Right renal cortex interstitium (tissue), 3 donors: ENCODE data around the gene SEMA6B. TPM values are rescaled to one million over a fixed set of nuclear protein-coding genes. Genes with fewer than 3 reads are reported as not detected.
"Not testable (repeated sequence)": the region's sequence is repeated elsewhere in the genome, so short reads cannot be mapped to it uniquely, and the experiment has no call there.

ENCODE experiments used
- DNase-seq, 3 donors: peaks; one replicate each; pipeline ENCODE4 v3.0.0-alpha.2; 2013; ENCODE audit warnings: low read depth in 3 of 3, low spot score in 2 of 3
- polyA plus RNA-seq, 3 donors: library from polyadenylated mRNA; unstranded; fragments of 120-200 nt; gene quantifications; one replicate each; pipeline ENCODE4 v1.2.1, GENCODE V29; 2013; ENCODE audit not compliant: insufficient read length in 3 of 3

SEMA6B gene
- polyA plus RNA-seq, 3 donors: 1.7 to 2.7 (median 2.2) TPM

- DNase-seq: no peak
These were observed 25.6 kb downstream of the SEMA6B start for GRCh38 chr19:4533835-4534424.

DNA sequence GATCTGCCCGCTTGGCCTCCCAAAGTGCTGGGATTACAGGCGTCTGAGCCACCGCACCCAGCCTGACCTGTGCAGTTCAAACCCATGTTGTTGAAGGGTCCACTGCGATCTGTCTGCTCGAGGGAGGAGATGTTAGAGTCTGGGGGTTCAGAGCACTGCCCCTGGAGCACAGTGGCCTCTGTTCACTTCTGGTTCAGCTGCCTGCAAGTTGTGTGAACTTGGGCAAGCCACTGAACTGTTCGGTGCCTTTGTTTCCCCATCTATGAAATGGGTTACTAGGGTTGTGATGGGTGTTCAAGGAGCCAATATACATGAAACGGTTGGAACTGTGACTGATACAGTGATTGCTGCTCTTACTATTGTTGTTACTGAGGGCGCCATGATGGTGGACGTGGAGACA is 26.1 kb downstream of the SEMA6B start:
- no peak for DNase-seq

- DNase-seq: no peak
These were observed 27.8 kb downstream of the SEMA6B start for GRCh38 chr19:4531562-4532165.

DNA sequence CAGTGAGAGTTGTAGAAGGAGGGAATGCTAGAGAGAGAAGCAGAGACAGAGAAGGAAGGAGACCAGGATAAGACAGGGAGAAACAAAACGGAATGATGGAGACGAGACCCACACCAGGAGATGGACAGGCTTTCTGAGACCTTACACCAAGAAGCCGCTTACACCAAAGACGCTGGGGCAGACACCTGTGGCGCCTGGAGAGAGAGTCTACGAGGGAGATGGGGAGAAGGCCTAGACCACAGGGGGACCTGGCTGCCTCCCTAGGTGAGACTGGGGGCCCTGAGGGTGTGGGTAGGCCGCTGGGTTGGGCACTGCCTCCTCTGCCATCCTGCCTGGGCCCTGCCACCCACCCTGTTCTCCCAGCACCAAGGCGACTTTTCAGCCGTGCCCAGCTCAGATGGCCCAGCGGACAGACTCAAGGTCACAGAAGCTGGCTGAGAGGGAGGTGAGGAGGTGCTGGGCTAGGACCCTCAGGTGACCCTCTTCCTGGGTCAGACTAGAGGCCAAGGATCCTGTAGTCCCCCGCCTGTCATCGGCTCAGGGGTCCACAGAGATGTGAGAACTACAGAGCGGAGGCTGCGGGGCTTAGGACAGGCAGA is 29.5 kb downstream of the SEMA6B start:
- DNase-seq: no peak

DNA sequence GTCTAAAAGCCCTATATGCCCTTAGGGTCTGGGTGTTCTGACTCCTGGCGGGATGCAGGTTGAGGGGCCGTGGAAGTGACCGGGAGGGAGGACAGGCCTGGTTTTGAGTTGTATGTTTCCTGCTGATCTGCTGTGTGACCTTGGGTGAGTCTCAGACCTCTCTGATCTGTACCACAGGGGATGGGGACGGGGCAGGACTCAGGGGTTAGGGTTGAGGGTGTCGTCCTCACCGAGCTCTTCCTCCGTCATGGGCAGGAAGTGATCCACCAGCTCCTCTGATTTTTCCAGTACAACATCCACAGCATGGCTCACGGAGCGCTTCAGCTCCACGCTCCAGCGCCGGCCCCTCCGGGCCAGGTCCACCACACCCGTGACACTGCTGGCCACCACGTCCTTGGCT is 30.6 kb downstream of the SEMA6B start:
- no peak for DNase-seq

DNA sequence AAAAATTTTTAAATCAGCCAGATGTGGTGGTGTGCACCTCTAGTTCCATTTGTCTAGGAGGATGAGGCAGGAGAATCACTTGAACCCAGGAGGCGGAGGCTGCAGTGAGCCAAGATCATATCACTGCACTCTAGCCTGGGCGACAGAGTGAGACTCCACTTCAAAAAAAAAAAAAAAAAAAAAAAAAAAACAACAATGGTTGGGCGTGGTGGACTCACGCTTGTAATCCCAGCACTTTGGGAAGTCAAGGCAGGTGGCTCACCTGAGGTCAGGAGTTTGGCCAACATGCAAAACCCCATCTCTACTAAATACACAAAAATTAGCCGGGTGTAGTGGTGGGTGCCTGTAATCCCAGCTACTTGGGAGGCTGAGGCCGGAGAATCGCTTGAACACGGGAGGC is 32.1 kb downstream of the SEMA6B start:
- not testable (repeated sequence) for DNase-seq

DNA sequence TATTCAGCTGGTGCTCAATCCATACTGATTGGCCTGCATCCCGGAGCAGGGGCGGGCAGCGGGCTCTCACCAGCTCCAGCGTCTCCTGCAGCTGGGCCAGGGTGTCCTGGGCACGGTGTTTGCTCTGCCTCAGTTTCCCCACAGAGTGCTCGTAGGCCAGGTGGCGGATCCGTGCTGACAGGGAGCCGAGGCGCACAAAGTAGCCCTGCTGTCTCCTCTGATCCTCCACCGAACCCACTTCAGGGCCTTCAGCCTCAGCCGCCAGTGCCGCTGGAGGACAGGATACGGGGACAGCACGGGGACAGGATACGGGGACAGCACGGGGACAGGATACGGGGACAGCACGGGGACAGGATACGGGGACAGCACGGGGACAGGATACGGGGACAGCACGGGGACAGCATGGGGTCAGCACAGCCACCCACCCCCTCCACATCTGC is 33.9 kb downstream of the SEMA6B start:
- no peak for DNase-seq

DNA sequence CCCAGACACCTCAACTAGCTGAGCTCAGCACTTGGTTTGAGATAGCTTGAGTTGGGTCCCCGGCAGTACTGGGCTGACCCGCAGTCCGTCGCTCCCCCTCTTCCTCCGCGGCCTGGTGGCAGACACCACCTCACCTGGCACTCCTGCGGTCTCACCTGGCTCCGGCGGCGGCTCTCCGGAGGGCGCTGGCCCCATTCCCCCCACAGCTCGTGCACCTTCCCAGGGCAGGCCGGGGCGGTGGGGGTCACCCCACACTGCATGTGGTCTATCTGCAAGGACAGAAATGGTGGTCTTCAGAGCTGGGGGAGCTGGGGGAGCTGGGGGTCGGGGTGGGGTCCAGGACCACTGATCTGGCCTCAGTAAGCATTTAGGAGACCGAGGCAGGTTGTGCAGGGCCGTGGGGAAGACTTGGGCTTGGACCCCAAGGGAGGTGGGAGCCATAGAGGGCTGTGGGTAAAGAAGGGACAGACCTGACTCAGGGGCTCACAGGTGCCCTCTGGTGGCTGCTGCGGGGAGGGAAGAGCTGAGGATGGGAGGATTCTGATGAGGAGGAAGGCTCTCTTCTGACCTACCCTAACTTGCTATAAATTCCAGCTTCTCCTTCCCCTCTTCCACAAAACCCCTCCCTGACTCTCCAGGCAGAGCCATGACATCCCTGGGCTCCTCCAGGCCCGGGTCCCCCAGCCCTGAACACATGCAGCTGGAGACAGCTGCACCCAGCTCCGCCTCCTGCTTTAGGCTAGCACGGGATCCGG is 34.5 kb downstream of the SEMA6B start:
- DNase-seq: no peak

GRCh38 chr19:4523306-4524110 is 36.0 kb downstream of the SEMA6B start:
- no peak for DNase-seq

- DNase-seq: no peak
These were observed 37.0 kb downstream of the SEMA6B start for GRCh38 chr19:4522291-4523002.

DNA sequence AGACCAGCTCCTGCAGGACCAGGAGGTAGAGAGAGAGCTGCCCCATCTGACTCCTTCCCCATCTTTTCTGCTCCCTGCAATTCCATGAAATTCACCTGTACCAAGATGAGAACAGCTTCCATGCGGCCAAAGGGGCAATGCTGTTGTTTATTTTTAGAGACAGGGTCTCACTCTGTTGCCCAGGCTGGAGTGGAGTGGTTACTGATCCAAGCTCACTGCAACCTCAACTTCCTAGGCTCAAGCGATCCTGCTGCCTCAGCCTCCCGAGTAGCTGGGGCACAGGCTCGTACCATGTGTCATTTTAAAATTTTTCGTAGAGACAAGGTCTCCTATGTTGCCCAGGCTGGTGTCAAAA is 37.6 kb downstream of the SEMA6B start:
- DNase-seq: no peak

- DNase-seq: no peak
These were observed 38.2 kb downstream of the SEMA6B start for GRCh38 chr19:4521170-4521887.

DNA sequence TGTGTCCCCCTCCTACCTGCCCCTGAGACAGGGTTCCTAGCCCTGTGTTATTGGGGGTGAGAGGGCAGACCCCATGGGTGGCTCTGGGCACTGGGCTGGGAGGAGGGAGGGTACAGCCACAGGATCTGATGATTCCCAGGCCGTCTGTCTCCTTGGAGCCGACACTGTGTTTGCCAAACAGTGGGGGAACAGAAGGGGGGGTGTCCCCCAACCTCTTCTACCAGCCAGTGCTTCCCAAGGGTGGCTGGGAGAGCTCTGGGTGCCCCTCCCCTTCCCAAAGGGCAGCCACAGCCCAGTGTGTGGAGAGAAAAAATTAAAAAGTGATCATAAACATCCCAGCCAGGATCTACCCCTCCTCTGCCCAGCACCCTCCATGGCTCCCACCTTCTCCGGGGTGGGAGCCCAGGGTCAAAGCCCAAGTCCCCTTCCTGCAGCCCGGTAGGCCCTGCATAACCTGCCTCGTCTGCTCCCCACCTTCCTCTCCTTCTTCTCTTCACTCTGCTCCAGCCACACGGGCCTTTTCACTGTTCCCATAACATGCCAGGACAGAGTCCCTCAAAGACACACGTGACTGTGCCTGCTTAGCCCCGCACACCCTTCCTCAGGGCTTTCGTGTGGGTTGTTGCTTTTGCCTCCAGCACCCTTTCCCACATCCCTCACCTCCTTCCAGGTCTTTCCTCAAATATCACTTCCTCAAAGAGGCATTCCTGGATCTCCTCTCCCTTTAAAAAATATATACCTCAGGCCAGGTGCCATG is 39.8 kb downstream of the SEMA6B start:
- no peak for DNase-seq

GRCh38 chr19:4519172-4519496 is 40.4 kb downstream of the SEMA6B start:
- DNase-seq: no peak

DNA sequence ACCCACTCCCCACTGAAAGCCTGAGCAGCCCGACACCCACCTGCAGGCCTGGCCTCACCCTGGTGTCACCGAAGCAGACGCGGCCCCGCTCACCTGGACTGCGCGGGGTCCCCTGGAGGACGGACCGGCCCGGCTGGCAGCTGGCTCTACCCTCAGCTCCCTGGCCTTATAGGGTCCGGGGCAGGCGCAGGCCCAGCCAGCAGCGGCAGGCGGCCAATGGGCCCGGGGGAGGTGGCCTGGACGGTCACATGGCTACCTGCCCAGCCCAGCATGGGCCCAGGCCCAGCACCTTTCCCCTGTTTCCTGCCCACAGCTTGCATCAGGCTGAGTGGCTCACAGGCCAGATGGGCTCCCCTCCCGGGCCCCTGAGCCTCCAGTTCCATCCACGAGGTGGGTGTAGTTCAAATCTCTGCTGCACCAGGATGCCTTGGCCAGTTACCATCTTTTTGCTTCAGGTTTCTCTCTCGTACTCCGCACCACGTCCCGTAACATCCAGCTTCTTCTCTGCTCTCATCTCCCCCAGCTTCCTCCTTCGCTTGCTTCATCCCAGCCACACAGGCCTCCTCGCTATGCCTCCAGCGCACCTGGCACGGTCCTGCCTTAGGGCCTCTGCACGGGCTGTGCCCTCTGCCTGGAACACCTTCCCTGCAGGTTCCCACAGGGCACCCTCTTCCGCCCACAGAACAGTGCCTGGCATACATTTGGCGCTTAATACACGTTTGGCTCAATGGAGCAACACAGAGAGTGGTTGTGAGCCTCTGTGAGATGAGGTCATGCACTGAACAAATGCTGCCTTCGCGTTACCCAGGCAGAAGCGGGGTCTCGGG is 40.9 kb downstream of the SEMA6B start, which contains the start of gene PLIN4:
TSS of gene PLIN4 (minus strand) at position 142 of the 827 bp plus-strand sequence. CDS start 214 bp downstream, outside the sequence.
- DNase-seq: no peak

DNA sequence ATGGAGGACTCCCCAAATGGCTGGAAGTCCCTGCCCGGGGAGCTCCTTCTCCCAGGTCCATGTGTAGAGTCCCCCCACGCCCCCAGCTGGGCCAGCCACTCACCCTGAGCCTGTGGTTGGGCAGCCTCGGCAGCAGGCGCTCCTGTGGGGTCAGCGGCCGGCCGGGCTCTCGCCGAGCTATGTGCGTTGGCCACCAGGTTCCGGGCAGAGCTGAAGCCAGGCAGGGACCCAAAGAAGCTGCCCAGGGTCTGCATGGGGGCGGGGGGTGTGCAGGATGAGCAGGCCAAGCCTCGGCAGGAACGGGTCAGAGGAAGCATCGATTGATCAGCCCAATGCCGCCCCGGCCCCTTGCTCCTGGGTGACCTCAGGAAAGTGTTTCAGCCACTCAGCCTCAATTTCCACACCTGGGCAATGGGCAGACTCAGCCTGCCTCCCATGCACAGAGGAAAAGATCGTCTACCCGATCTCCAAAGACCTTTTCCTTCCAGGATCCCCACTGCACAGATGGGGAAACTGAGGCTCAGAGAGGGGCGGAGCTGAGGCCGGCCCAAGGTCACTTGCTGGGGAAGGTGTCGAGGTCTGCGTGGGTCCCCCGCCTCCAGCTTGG is 41.9 kb downstream of the SEMA6B start:
- no peak for DNase-seq

DNA sequence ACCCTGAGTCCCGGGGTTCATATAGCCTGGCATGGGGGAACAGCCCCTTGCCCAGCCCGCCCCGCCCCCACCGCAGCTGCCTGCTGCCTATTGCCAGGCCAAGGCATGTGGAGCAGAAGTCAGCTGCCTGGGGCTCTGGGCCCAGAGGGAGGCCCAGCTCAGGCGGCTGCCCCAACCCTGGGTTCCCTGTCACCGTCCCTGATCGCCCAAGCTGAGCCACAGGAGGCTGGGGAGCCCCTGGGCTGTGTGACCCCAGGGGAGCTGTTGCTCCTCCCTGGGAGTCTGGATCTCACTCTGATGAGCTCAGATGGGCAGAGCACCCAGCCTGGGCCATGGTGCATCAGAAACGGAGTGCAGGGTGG is 42.6 kb downstream of the SEMA6B start:
- no peak for DNase-seq
